ENCODE measurements around the gene SLIT3. TPM values are rescaled to one million over a fixed set of nuclear protein-coding genes. Genes with fewer than 3 reads are reported as not detected.

The SLIT3 gene
- total RNA-seq, 4 donors from 2014 or later = 0.72 to 37.4 (median 5.3) TPM

DNA sequence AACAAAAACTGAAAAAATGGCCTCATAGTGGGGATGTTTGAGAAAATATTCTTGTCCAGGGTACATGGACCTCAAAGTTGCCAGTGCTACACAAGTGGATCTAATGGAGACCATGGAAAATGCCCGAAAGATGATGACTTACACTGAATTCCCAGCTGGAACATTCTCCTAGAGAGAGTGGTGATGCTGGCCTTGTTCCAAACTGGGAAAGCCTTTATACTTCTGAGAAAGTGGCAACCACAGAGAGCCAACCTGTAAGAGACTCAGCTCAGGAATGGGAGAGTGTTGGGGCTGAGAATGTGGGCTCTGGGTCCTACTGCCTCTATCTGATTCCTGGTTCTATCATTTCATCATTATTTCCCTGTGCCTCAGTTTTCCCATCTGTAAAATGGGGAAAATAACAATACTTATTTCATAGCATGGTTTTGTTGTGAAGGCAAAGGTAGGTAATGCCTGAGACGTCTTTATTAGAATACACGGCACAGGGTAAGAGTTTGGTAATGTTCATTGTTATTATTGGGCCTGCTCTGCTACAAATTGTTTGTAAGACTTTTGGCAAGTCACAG is 492.8 kb downstream of the SLIT3 start:
- no peak for TF ChIP-seq POLR2A (IDR thresholded peaks at IDR 0.05)
- no peak for TF ChIP-seq CTCF (IDR thresholded peaks at IDR 0.05)
- Histone ChIP-seq H3K9me3 (no peaks in the 10 kb centered on the region), H3K36me3 (no peaks in the 10 kb centered on the region), H3K27ac (no peak overlapping the region), H3K27me3 (peaks cover 0 to 7% (median 0%) of the 10 kb centered on the region in 4 donors), H3K4me1 (no peaks in the 10 kb centered on the region), H3K4me3 (no peak overlapping the region)
- no peak for DNase-seq
- intact Hi-C loops (cut with DNase I) = no loop called here
- 81% methylated on average over 2 to 3 of the region's 3 CpGs for WGBS, 2 donors

- TF ChIP-seq CTCF (IDR thresholded peaks at IDR 0.05) (no peak), POLR2A (IDR thresholded peaks at IDR 0.05) (no peak)
- no peak overlapping the region for H3K4me3 ChIP-seq
- no peaks in the 10 kb centered on the region for H3K4me1 ChIP-seq
- H3K27ac ChIP-seq = no peak overlapping the region
- no peak for DNase-seq
- no peaks in the 10 kb centered on the region for H3K9me3 ChIP-seq
- H3K36me3 ChIP-seq = no peaks in the 10 kb centered on the region
- peaks cover 0 to 7% (median 0%) of the 10 kb centered on the region in 4 donors for H3K27me3 ChIP-seq
- intact Hi-C loops (cut with DNase I) = no loop called here
Measured at GRCh38 chr5:168807287-168807686, 493.7 kb downstream of the SLIT3 start.

DNA sequence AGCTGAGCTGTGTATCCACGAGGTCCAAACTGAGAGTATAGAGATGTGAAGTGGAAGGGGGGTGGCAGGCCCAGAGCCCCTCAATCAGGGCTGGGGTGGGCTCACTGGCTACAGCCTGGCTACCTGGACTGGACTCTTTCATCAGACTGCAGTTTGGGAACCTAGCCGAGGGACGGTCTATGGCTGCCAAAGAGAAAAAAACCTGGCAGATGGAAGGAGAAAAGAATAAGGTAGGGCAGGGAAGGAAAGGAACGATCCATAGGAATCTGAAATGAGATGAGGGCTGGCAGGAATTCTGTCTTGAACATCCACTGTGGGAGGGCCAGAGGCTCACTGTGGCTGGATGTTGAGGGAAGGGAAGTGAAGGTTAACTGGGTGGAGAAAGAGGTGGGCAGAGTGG is 497.4 kb downstream of the SLIT3 start:
- DNase-seq = no peak
- Histone ChIP-seq H3K4me3 (no peak overlapping the region), H3K27ac (no peak overlapping the region), H3K9me3 (no peaks in the 10 kb centered on the region), H3K27me3 (peaks cover 0 to 12% (median 0%) of the 10 kb centered on the region in 4 donors), H3K36me3 (no peaks in the 10 kb centered on the region), H3K4me1 (no peaks in the 10 kb centered on the region)
- intact Hi-C loops (cut with DNase I) = no loop called here
- TF ChIP-seq POLR2A (IDR thresholded peaks at IDR 0.05) = no peak
- no peak for TF ChIP-seq CTCF (IDR thresholded peaks at IDR 0.05)
- 62 to 67% methylated on average over 4 of the region's 4 CpGs for WGBS, 2 donors

- Histone ChIP-seq H3K27me3 (peaks cover 0 to 17% (median 0%) of the 10 kb centered on the region in 4 donors), H3K4me1 (no peaks in the 10 kb centered on the region), H3K4me3 (no peak overlapping the region), H3K9me3 (no peaks in the 10 kb centered on the region), H3K27ac (no peak overlapping the region), H3K36me3 (no peaks in the 10 kb centered on the region)
- WGBS, 2 donors = 77 to 93% methylated on average over 6 of the region's 6 CpGs
- intact Hi-C loops (cut with DNase I) = no loop called here
- no peak for TF ChIP-seq CTCF (IDR thresholded peaks at IDR 0.05)
- no peak for TF ChIP-seq POLR2A (IDR thresholded peaks at IDR 0.05)
- DNase-seq = no peak
Measured at GRCh38 chr5:168802337-168802736, 498.6 kb downstream of the SLIT3 start.

- 78 to 88% methylated on average over 5 to 7 of the region's 7 CpGs for WGBS, 2 donors
- Histone ChIP-seq H3K27ac (no peak overlapping the region), H3K9me3 (no peaks in the 10 kb centered on the region), H3K36me3 (no peaks in the 10 kb centered on the region), H3K4me1 (peaks cover 0 to 7% (median 3%) of the 10 kb centered on the region in 3 donors), H3K4me3 (no peak overlapping the region), H3K27me3 (peaks cover 0 to 25% (median 0%) of the 10 kb centered on the region in 4 donors)
- TF ChIP-seq POLR2A (IDR thresholded peaks at IDR 0.05) (no peak), CTCF (IDR thresholded peaks at IDR 0.05) (no peak)
- intact Hi-C loops (cut with DNase I) = no loop called here
- DNase-seq = no peak
Measured at GRCh38 chr5:168801567-168801966, 499.4 kb downstream of the SLIT3 start.
